H7 (cell line): ENCODE measurements around the gene SMLR1. TPM values are rescaled to one million over a fixed set of nuclear protein-coding genes. Genes with fewer than 3 reads are reported as not detected.

Experiments used
- DNase-seq: peaks from one replicate; pipeline ENCODE4 v3.0.0; 2012
- H3K27me3 ChIP-seq: 2 replicates; pipeline ENCODE4 v1.6.0; 2011; ENCODE audit warnings: mild to moderate bottlenecking, low read length; ENCODE audit not compliant: control insufficient read depth, insufficient read depth
- H3K36me3 ChIP-seq: replicated peaks from 2 replicates; pipeline ENCODE4 v1.5.1; 2011; ENCODE audit warnings: low read length; ENCODE audit not compliant: control insufficient read depth, insufficient read depth
- H3K4me3 ChIP-seq: 2 replicates; pipeline ENCODE4 v1.5.1; 2011; ENCODE audit warnings: low read depth, mild to moderate bottlenecking, control low read depth, low read length, moderate library complexity; ENCODE audit not compliant: insufficient read depth
- total RNA-seq: library from RNA; depleted of rRNA; stranded (reverse); fragments of >200 nt; shearing (Covaris generic); gene quantifications from 2 replicates; pipeline ENCODE4 v1.2.3, GENCODE V29; 2014

Gene SMLR1
- total RNA-seq, 1 experiment from 2014 or later, result not detected

DNA sequence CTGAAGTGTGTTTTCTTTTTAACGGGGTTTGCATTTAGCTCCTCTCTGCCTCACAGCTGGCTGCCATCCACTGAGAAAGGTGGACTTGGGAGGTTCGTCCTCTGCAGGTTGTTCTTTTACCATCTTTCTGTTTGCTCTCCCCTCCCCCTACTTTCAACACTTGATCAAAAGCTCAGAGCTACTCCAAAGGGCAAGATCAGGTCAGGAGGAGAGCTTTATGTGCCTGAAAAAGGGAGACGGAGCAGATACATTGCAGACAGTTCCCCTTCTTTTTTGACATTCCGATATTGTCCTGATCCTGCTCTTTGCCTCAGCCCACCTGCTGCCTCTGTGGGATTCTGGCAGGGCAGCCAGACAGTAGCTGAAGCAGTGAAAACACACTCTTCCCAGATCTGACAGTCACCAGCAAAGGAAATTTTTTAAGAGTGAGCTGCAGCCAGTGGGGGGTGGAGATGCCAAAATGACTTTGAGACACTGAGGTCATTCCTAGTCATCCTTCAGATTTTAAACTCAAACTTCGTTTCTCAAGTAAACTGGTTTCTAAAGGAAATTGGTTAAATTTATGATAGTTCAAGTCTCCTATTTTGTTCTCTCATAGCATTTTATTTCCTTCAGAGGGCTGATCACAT is 26.5 kb downstream of the SMLR1 start:
- Histone ChIP-seq H3K4me3 (no peak overlapping the region), H3K27me3 (no peaks in the 10 kb centered on the region), H3K36me3 (no peaks in the 10 kb centered on the region; the same call in 1 of the 2 replicates)
- no peak for DNase-seq

DNA sequence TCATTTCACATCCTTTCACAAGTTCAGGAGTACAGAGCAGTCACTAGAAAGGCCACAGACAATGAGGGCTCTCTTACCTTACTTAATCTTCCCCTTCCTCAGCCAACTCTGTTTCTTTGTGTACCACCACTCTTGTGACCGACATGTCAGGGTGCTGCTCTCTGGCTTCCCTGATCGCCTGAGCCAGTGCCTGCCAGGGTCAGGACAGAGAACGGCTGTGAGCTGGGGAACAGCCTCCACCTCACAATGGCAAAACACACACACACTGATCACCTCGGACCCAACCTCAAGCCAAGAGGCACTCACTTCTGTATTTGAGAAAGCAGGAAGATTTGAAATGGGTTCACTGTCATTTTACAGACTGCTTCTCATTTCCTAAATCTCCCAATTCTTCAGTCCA is 30.8 kb downstream of the SMLR1 start:
- H3K4me3 ChIP-seq, result no peak overlapping the region
- H3K27me3 ChIP-seq, result no peaks in the 10 kb centered on the region
- no peaks in the 10 kb centered on the region; the same call in 1 of the 2 replicates for H3K36me3 ChIP-seq
- DNase-seq, result no peak

- DNase-seq, result no peak
Measured at GRCh38 chr6:130858498-130859160, 31.4 kb downstream of the SMLR1 start.

GRCh38 chr6:130859161-130859867 is 32.1 kb downstream of the SMLR1 start:
- no peaks in the 10 kb centered on the region; the same call in 1 of the 2 replicates for H3K36me3 ChIP-seq
- no peak for DNase-seq
- H3K4me3 ChIP-seq, result no peak overlapping the region
- no peaks in the 10 kb centered on the region for H3K27me3 ChIP-seq

More at GRCh38 chr6:130858498-130859160, 31.4 kb downstream of the SMLR1 start:
- Histone ChIP-seq H3K36me3 (no peaks in the 10 kb centered on the region; the same call in 1 of the 2 replicates), H3K4me3 (no peak overlapping the region), H3K27me3 (no peaks in the 10 kb centered on the region)

DNA sequence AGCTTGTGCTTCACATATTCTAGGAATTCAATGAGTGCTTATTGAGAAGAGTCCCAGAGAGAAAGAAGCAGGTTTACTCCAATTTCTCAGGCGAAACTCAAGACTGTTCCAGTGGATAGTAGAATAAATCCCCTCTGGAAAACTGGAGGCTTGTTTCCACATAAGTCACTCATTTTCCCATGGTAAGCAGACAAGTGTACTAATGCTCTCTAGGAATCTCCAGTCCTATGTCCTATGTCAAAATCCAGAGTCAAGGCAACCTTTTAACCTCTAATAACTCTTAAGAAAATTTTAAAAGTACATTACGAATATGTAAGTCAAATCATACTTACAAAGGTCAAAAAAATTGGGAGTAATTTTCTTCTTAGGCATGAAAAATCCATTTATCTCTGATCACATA is 35.2 kb downstream of the SMLR1 start:
- H3K36me3 ChIP-seq, result no peaks in the 10 kb centered on the region; the same call in 1 of the 2 replicates
- DNase-seq, result no peak
- no peak overlapping the region for H3K4me3 ChIP-seq
- no peaks in the 10 kb centered on the region for H3K27me3 ChIP-seq

- Histone ChIP-seq H3K4me3 (no peak overlapping the region), H3K36me3 (no peaks in the 10 kb centered on the region; the same call in 1 of the 2 replicates), H3K27me3 (no peaks in the 10 kb centered on the region)
- DNase-seq, result no peak
Measured at GRCh38 chr6:130863415-130864230, 36.4 kb downstream of the SMLR1 start.

DNA sequence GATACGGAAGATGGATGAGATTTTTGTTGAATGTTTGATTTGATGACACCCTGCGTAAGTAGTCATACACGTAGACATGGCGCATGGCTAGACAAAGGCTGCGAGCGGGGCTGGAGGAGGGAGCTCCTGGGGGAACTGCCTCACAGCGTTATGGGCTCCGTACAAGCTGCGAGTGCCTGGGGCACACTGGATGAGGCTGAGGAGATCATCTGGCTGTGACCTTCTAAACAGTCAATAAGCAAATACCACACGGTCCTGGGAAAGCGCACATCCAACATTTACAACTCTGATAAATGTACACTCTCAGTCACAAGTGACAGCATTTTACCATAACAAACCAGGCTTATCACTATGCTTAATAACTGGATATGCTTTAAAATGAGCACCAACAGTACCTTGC is 37.1 kb downstream of the SMLR1 start:
- Histone ChIP-seq H3K36me3 (no peaks in the 10 kb centered on the region; the same call in 1 of the 2 replicates), H3K4me3 (no peak overlapping the region)
- no peak for DNase-seq

GRCh38 chr6:130865793-130866192 is 38.6 kb downstream of the SMLR1 start:
- H3K27me3 ChIP-seq, result no peaks in the 10 kb centered on the region
- H3K36me3 ChIP-seq, result no peaks in the 10 kb centered on the region; the same call in 1 of the 2 replicates
- DNase-seq, result no peak
- H3K4me3 ChIP-seq, result no peak overlapping the region

More for the DNA sequence above, 37.1 kb downstream of the SMLR1 start:
- H3K27me3 ChIP-seq, result no peaks in the 10 kb centered on the region

GRCh38 chr6:130869681-130870080 is 42.5 kb downstream of the SMLR1 start:
- H3K4me3 ChIP-seq, result no peak overlapping the region
- DNase-seq, result no peak
- no peaks in the 10 kb centered on the region; the same call in 1 of the 2 replicates for H3K36me3 ChIP-seq
- no peaks in the 10 kb centered on the region for H3K27me3 ChIP-seq

DNA sequence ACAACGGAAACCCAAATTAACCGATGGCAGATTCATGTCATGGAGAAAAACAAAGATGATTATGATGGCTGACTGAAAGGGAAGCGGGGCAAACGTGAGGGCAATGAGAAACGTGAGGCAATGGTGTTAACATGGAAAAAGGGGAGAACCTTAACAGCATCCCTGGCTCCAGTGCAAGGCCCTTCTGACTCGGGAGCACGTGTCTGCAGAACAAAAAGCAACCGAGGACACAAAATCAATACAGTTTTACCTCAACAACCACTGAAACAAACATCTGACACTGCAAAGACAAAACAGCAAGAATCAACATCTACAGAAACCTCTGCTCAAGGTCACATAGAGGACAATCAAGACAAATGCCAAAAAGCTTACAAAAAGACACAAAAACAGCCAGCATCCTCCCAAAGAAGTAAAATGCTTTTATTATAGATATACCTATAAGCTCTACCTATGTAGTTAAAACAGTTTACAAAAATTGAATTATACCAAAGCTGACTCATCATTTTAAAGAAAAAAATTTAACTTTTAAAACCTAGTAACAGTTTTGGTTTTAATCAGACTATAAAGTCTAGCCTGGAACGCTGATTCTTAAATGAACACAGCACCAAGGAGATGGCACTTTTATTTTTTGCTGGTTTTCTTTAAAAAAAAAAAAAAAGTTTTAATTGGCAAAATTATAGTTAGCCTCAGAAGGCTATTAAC is 43.1 kb downstream of the SMLR1 start:
- H3K4me3 ChIP-seq, result no peak overlapping the region

DNA sequence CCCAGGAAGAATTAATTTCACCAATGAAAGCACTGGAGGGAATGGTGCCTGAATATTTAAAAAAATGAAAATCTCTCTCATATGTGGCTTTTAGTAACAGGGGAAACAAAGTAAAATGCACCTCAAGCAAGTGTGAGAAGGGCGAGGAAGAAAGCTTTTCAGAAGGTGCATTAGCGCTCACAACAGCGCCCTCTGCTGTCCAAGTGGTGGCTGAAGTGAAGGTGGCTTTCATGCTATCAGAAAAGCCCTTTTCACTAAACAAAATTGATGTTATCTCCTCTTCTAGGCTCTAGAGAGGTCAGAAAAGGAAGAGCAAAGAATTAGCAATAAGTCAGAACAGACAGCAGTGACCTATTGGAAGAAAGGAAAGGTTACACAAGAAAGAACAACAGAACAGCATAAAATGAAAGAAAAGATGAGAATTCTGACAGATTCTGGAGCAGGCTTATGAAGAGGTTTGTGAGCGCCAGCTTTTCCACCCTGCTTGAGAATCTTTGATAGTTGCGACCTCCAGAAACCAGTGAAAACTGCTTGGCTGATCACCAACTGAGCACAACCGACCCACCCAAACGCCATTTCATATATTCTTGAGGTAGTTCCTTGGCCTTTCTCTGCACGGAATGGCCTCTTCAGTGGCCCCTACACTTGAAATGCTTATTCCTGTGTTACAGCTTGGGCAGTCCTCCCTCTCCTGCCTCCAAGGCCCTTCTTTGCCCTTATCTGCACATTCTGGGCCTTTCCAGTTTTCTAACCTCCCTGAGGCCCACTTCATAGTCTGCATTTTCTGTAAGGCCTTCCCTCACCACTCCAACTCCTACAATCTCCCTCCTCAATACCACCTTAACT is 45.3 kb downstream of the SMLR1 start:
- Histone ChIP-seq H3K36me3 (no peaks in the 10 kb centered on the region; the same call in 1 of the 2 replicates), H3K4me3 (no peak overlapping the region), H3K27me3 (no peaks in the 10 kb centered on the region)
- peak; percentile 38 for DNase-seq

More for the DNA sequence above, 43.1 kb downstream of the SMLR1 start:
- H3K27me3 ChIP-seq, result no peaks in the 10 kb centered on the region
- no peak for DNase-seq
- H3K36me3 ChIP-seq, result no peaks in the 10 kb centered on the region; the same call in 1 of the 2 replicates

DNA sequence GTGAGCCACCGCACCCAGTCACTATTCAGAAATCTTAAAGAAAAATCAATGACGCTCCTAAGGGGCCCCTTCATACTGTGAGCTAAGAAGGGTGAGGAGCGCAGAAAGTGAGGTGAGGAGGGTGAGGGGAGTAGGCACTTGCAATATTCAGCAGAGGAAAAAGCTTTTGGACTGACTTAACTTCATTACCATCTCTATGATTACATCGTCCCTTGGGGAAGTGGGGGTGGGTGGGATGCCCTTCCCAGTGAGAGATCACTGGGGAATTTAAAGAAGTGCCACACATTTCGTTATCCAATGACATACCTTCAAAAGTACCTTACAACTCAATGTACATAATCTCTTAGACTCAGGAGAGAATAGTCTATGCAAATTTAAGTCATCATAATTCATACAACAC is 46.5 kb downstream of the SMLR1 start:
- Histone ChIP-seq H3K36me3 (no peaks in the 10 kb centered on the region; the same call in 1 of the 2 replicates), H3K4me3 (no peak overlapping the region), H3K27me3 (no peaks in the 10 kb centered on the region)
- DNase-seq, result no peak

GRCh38 chr6:130879826-130880225 is 52.6 kb downstream of the SMLR1 start:
- no peaks in the 10 kb centered on the region; the same call in 1 of the 2 replicates for H3K36me3 ChIP-seq
- no peak for DNase-seq
- no peaks in the 10 kb centered on the region for H3K27me3 ChIP-seq
- H3K4me3 ChIP-seq, result no peak overlapping the region
